ENCODE results near the gene SPON2. TPM values are rescaled to one million over a fixed set of nuclear protein-coding genes. Genes with fewer than 3 reads are reported as not detected.
A peak's percentile ranks its signal among the peaks of the same experiment; 100 is the strongest.

Gene SPON2
- total and polyA plus RNA-seq, 7 donors, result 4.1 to 18.5 (median 6.8) TPM

- WGBS, 3 donors, result 47 to 53% (median 50%) methylated on average over 21 of the region's 21 CpGs
- intact Hi-C loops (cut with DNase I), result no loop called here
- Histone ChIP-seq H3K4me1 (peaks cover 7% of the 10 kb centered on the region), H3K27ac (no peak overlapping the region), H3K36me3 (ENCODE audit: insufficient read depth in 1 of 2, low read depth in 1 of 2) (no peaks in the 10 kb centered on the region), H3K27me3 (ENCODE audit: insufficient read depth in 3 of 3, low read length in 2 of 3) (peaks cover 0 to 2% (median 0%) of the 10 kb centered on the region in 3 donors), H3K4me3 (no peak overlapping the region), H3K9me3 (peaks cover 7% of the 10 kb centered on the region)
- ATAC-seq, result peak; percentile 47 to 68 (median 54)
- DNase-seq, result no peak
- TF ChIP-seq, protein P1, sequence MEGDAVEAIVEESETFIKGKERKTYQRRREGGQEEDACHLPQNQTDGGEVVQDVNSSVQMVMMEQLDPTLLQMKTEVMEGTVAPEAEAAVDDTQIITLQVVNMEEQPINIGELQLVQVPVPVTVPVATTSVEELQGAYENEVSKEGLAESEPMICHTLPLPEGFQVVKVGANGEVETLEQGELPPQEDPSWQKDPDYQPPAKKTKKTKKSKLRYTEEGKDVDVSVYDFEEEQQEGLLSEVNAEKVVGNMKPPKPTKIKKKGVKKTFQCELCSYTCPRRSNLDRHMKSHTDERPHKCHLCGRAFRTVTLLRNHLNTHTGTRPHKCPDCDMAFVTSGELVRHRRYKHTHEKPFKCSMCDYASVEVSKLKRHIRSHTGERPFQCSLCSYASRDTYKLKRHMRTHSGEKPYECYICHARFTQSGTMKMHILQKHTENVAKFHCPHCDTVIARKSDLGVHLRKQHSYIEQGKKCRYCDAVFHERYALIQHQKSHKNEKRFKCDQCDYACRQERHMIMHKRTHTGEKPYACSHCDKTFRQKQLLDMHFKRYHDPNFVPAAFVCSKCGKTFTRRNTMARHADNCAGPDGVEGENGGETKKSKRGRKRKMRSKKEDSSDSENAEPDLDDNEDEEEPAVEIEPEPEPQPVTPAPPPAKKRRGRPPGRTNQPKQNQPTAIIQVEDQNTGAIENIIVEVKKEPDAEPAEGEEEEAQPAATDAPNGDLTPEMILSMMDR (IDR thresholded peaks at IDR 0.05), result no peak
Observed at GRCh38 chr4:1154523-1155182, 17.7 kb downstream of the SPON2 start.

DNA sequence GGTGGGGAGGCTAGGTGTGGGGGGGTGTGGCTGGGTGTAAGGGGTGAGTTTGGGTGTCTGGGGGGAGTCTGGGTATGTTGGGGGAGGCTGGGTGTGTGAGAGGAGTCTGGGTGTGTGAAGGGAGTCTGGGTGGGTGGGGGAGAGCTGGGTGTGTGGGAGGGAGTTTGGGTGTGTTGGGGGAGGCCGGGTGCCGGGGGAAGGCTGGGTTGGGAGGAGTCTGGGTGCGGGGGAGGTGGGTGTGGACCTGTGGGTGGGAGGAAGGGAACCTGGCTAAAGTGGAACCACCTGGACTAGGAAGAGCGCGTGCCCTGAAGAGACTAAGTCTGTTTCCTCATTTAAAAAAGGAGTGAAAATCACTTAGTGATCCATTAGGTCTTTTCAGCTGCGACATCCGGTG is 18.3 kb downstream of the SPON2 start:
- 67 to 86% (median 79%) methylated on average over 7 of the region's 7 CpGs for WGBS, 3 donors
- Histone ChIP-seq H3K4me3 (no peak overlapping the region), H3K27me3 (ENCODE audit: insufficient read depth in 3 of 3, low read length in 2 of 3) (peaks cover 0 to 2% (median 0%) of the 10 kb centered on the region in 3 donors), H3K9me3 (peaks cover 7% of the 10 kb centered on the region), H3K36me3 (ENCODE audit: insufficient read depth in 1 of 2, low read depth in 1 of 2) (no peaks in the 10 kb centered on the region), H3K4me1 (peaks cover 7% of the 10 kb centered on the region), H3K27ac (no peak overlapping the region)
- TF ChIP-seq, protein P1 (IDR thresholded peaks at IDR 0.05), result no peak
- DNase-seq (no peak), ATAC-seq (no peak)
- intact Hi-C loops (cut with DNase I), result no loop called here

GRCh38 chr4:1153567-1154090 is 18.8 kb downstream of the SPON2 start:
- intact Hi-C loops (cut with DNase I), result no loop called here
- peaks cover 7% of the 10 kb centered on the region for H3K9me3 ChIP-seq
- ATAC-seq (no peak), DNase-seq (no peak)
- no peaks in the 10 kb centered on the region for H3K36me3 ChIP-seq (ENCODE audit: insufficient read depth in 1 of 2, low read depth in 1 of 2)
- H3K4me1 ChIP-seq, result peaks cover 7% of the 10 kb centered on the region
- TF ChIP-seq, protein P1 (IDR thresholded peaks at IDR 0.05), result no peak
- H3K4me3 ChIP-seq, result no peak overlapping the region
- 80 to 86% (median 81%) methylated on average over 11 of the region's 11 CpGs for WGBS, 3 donors
- no peak overlapping the region for H3K27ac ChIP-seq
- peaks cover 0 to 2% (median 0%) of the 10 kb centered on the region in 3 donors for H3K27me3 ChIP-seq (ENCODE audit: insufficient read depth in 3 of 3, low read length in 2 of 3)

DNA sequence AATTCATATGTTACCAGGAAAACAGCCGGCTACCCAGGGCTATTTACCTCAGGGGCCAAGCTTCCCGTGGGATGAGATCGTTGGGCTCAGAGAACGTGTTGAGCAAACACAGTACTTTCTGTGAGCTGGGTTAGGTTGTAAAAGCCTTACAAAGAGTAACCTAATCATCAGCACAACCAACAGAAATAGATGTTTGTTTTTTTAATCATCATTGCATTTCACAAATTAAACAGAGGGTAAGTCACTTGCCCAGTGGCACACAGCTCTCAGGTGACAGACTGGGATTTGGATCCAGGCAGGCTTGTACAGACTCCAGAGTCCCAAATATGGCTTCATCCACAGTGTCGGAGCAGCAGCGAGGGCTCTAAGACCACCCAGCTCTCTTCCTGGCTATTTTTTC is 20.1 kb downstream of the SPON2 start:
- 48 to 59% (median 55%) methylated on average over 6 of the region's 6 CpGs for WGBS, 3 donors
- Histone ChIP-seq H3K27me3 (ENCODE audit: insufficient read depth in 3 of 3, low read length in 2 of 3) (peaks cover 0 to 2% (median 0%) of the 10 kb centered on the region in 3 donors), H3K27ac (no peak overlapping the region), H3K4me3 (no peak overlapping the region), H3K36me3 (ENCODE audit: insufficient read depth in 1 of 2, low read depth in 1 of 2) (no peaks in the 10 kb centered on the region), H3K4me1 (peaks cover 7% of the 10 kb centered on the region), H3K9me3 (no peaks in the 10 kb centered on the region)
- no peak for ATAC-seq
- intact Hi-C loops (cut with DNase I), result no loop called here
- TF ChIP-seq, protein P1 (IDR thresholded peaks at IDR 0.05), result no peak
- no peak for DNase-seq

Measured in psoas muscle (tissue), 8 donors.